Trophoblast cell (in vitro differentiated cells and primary cell): ENCODE results near the gene HECA.
A peak's percentile ranks its signal among the peaks of the same experiment; 100 is the strongest.
"Not testable (repeated sequence)": the region's sequence is repeated elsewhere in the genome, so short reads cannot be mapped to it uniquely, and the experiment has no call there.

Source experiments
- DNase-seq, 2 donors: peaks; one replicate each; pipeline ENCODE4 v3.0.0-alpha.2; 2016
- H2AFZ ChIP-seq: 2 replicates; pipeline ENCODE4 v1.6.1; 2013; ENCODE audit warnings: low read length, moderate library complexity, mild to moderate bottlenecking; ENCODE audit not compliant: insufficient read depth, poor library complexity
- H2AK5ac ChIP-seq: 2 replicates; pipeline ENCODE4 v1.6.1; 2013; ENCODE audit warnings: mild to moderate bottlenecking, low read length
- H2BK120ac ChIP-seq: 2 replicates; pipeline ENCODE4 v1.6.1; 2013; ENCODE audit warnings: low read length, mild to moderate bottlenecking, moderate library complexity; ENCODE audit not compliant: insufficient read depth, poor library complexity
- H2BK12ac ChIP-seq: 2 replicates; pipeline ENCODE4 v1.6.1; 2013; ENCODE audit warnings: mild to moderate bottlenecking, low read length, moderate library complexity
- H2BK5ac ChIP-seq: 2 replicates; pipeline ENCODE4 v1.6.1; 2013; ENCODE audit warnings: low read length, low read depth, moderate library complexity, mild to moderate bottlenecking; ENCODE audit not compliant: poor library complexity
- H3K14ac ChIP-seq: 2 replicates; pipeline ENCODE4 v1.6.1; 2013; ENCODE audit warnings: mild to moderate bottlenecking, low read length
- H3K18ac ChIP-seq: 2 replicates; pipeline ENCODE4 v1.6.1; 2013; ENCODE audit warnings: mild to moderate bottlenecking, low read length
- H3K23ac ChIP-seq: 2 replicates; pipeline ENCODE4 v1.6.1; 2013; ENCODE audit warnings: low read length
- H3K27ac ChIP-seq: 2 replicates; pipeline ENCODE4 v1.5.1; 2013; ENCODE audit warnings: low read depth, mild to moderate bottlenecking, inconsistent platforms, low read length, moderate library complexity
- H3K27me3 ChIP-seq: 2 replicates; pipeline ENCODE4 v1.6.1; 2013; ENCODE audit warnings: inconsistent platforms, mild to moderate bottlenecking, low read length, moderate library complexity; ENCODE audit not compliant: insufficient read depth
- H3K36me3 ChIP-seq, 2 experiments: 1 replicate in 1 of 2; 2 replicates in 1 of 2; pipeline ENCODE4 v1.6.1; 2013; ENCODE audit warnings: low read length in 2 of 2, mild to moderate bottlenecking in 2 of 2, moderate library complexity in 1 of 2; ENCODE audit not compliant: insufficient read depth in 2 of 2, control insufficient read depth in 1 of 2
- H3K4ac ChIP-seq: 2 replicates; pipeline ENCODE4 v1.6.1; 2013; ENCODE audit warnings: low read depth, mild to moderate bottlenecking, low read length, moderate library complexity
- H3K4me1 ChIP-seq, 2 experiments: 1 replicate in 1 of 2; 2 replicates in 1 of 2; pipeline ENCODE4 v1.6.1; 2013; ENCODE audit warnings: low read length in 2 of 2, mild to moderate bottlenecking in 2 of 2, moderate library complexity in 1 of 2; ENCODE audit not compliant: insufficient read depth in 2 of 2, control insufficient read depth in 1 of 2
- H3K4me2 ChIP-seq: 2 replicates; pipeline ENCODE4 v1.6.1; 2013; ENCODE audit warnings: inconsistent platforms, mild to moderate bottlenecking, low read length, moderate library complexity
- H3K4me3 ChIP-seq: 2 replicates; pipeline ENCODE4 v1.5.1; 2013; ENCODE audit warnings: mild to moderate bottlenecking, low read depth, low read length, inconsistent platforms
- H3K79me1 ChIP-seq: one replicate; pipeline ENCODE4 v1.6.1; 2013; ENCODE audit warnings: low read length
- H3K79me2 ChIP-seq: 2 replicates; pipeline ENCODE4 v1.6.1; 2013; ENCODE audit warnings: low read length, mild to moderate bottlenecking; ENCODE audit not compliant: control insufficient read depth, insufficient read depth, poor library complexity
- H3K9ac ChIP-seq: 2 replicates; pipeline ENCODE4 v1.6.1; 2013; ENCODE audit warnings: mild to moderate bottlenecking, low read length
- H3K9me3 ChIP-seq: 2 replicates; pipeline ENCODE4 v1.6.1; 2013; ENCODE audit warnings: low read depth, mild to moderate bottlenecking, control low read depth, inconsistent platforms, low read length; ENCODE audit not compliant: insufficient read depth
- H4K12ac ChIP-seq: 2 replicates; pipeline ENCODE4 v1.6.1; 2013; ENCODE audit warnings: low read depth, mild to moderate bottlenecking, low read length, moderate library complexity
- H4K8ac ChIP-seq: 2 replicates; pipeline ENCODE4 v1.6.1; 2013; ENCODE audit warnings: low read depth, mild to moderate bottlenecking, low read length, moderate library complexity
- H4K91ac ChIP-seq: one replicate; pipeline ENCODE4 v1.6.1; 2013; ENCODE audit warnings: low read depth, mild to moderate bottlenecking, low read length, moderate library complexity
- WGBS: extraction: QIAGEN DNeasy Blood & Tissue Kit; methylation state at CpG from one replicate; pipeline ENCODE4 v1.1.7; 2013; ENCODE audit warnings: missing lambda C conversion rate; ENCODE audit not compliant: insufficient read length, insufficient coverage; ENCODE audit errors: extremely low coverage; 5-methylcytosine and 5-hydroxymethylcytosine counted together

The HECA gene

GRCh38 chr6:139135578-139136545 is 982 bp downstream of the HECA start:
- peak overlapping the region; percentile 98 for H3K4ac ChIP-seq
- H3K27ac ChIP-seq = peak overlapping the region; percentile 55
- H2BK12ac ChIP-seq = peak overlapping the region; percentile 54
- H3K4me1 ChIP-seq = no peaks in the 10 kb centered on the region
- peak overlapping the region; percentile 99 for H4K8ac ChIP-seq
- peak overlapping the region; percentile 100 for H3K14ac ChIP-seq
- peak; percentile 15 to 54 for DNase-seq
- H3K27me3 ChIP-seq = no peaks in the 10 kb centered on the region
- WGBS = no CpG with 5 or more reads among the region's 76 CpGs
- H3K9ac ChIP-seq = peak overlapping the region; percentile 84
- peaks cover 11% of the 10 kb centered on the region for H3K79me1 ChIP-seq
- H3K36me3 ChIP-seq = no peaks in the 10 kb centered on the region
- H2BK5ac ChIP-seq = peak overlapping the region; percentile 91
- no peak overlapping the region for H3K23ac ChIP-seq
- peak overlapping the region; percentile 95 for H4K91ac ChIP-seq
- H3K79me2 ChIP-seq = peaks cover 10% of the 10 kb centered on the region
- peak overlapping the region; percentile 96 for H2BK120ac ChIP-seq
- H2AK5ac ChIP-seq = peak overlapping the region; percentile 92
- peak overlapping the region; percentile 99 for H2AFZ ChIP-seq
- no peaks in the 10 kb centered on the region for H3K9me3 ChIP-seq
- peak overlapping the region; percentile 74 for H4K12ac ChIP-seq
- H3K4me3 ChIP-seq = peak overlapping the region; percentile 91
- peak overlapping the region; percentile 99 for H3K18ac ChIP-seq
- H3K4me2 ChIP-seq = peak overlapping the region; percentile 87

DNA sequence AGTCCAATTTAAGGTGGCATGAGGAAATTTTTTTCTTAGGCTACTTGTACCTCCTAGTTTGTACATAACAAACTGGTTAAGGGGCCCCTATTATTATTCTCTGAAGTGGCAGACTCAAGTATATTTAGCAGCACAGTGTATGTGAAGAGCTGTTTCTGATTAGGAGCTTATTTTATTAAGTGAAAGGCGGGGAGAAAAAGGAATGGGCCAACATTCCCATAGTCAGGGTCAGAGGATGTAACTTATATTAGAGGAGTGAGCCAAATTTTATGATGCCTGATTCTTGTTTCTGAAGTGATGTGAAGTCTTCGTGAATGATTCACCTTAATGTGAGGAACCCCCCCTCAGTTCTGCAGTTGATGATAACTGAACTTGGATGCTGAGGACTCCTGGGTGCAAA is 2.8 kb downstream of the HECA start:
- Histone ChIP-seq H2BK120ac (no peak overlapping the region), H4K12ac (no peak overlapping the region), H3K27ac (no peak overlapping the region), H3K36me3 (peaks cover 0 to 3% of the 10 kb centered on the region in 2 experiments), H3K4ac (no peak overlapping the region), H4K91ac (no peak overlapping the region), H3K9ac (no peak overlapping the region), H3K79me1 (peaks cover 11% of the 10 kb centered on the region), H2BK5ac (no peak overlapping the region), H3K79me2 (peaks cover 10% of the 10 kb centered on the region), H3K14ac (no peak overlapping the region), H3K4me3 (no peak overlapping the region), H2BK12ac (no peak overlapping the region), H3K4me1 (no peaks in the 10 kb centered on the region), H3K27me3 (no peaks in the 10 kb centered on the region), H4K8ac (no peak overlapping the region), H3K4me2 (no peak overlapping the region), H3K18ac (no peak overlapping the region), H2AFZ (no peak overlapping the region), H2AK5ac (no peak overlapping the region), H3K23ac (no peak overlapping the region), H3K9me3 (no peaks in the 10 kb centered on the region)
- DNase-seq = no peak
- no CpG with 5 or more reads among the region's 2 CpGs for WGBS

GRCh38 chr6:139140854-139141253 is 6.0 kb downstream of the HECA start:
- H2BK12ac ChIP-seq, H3K27me3 ChIP-seq, H4K8ac ChIP-seq, H3K4ac ChIP-seq, H4K12ac ChIP-seq, H4K91ac ChIP-seq, H3K79me1 ChIP-seq, H3K36me3 ChIP-seq, H3K9me3 ChIP-seq, H2BK120ac ChIP-seq, H3K23ac ChIP-seq, H3K4me1 ChIP-seq, H3K14ac ChIP-seq, H3K9ac ChIP-seq, H3K27ac ChIP-seq, H2AFZ ChIP-seq, H3K4me3 ChIP-seq, H3K4me2 ChIP-seq, H3K18ac ChIP-seq, DNase-seq, H3K79me2 ChIP-seq, H2AK5ac ChIP-seq, H2BK5ac ChIP-seq: not testable (repeated sequence)
- no CpG with 5 or more reads among the region's 12 CpGs for WGBS

DNA sequence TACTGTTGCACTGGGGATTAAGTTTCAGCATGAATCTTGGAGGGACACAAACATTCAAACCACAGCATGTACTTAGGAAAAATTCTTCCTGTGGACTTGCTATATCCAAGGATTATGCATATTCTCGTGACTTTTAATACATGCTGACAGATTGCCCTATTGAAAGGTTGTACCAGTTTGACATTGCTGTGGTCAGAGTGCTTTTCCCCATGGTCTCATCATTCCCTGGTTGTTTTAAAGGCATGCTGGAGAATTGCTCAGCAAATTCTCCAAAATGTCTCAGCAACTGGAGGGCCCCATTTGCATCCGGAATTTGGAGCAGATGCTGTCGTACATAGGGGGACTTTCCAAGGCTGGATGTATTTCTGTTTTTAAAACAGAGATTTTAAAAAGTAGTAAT is 7.4 kb downstream of the HECA start:
- Histone ChIP-seq H4K8ac (no peak overlapping the region), H2BK5ac (no peak overlapping the region), H3K4ac (no peak overlapping the region), H3K9ac (no peak overlapping the region), H3K79me1 (peaks cover 2% of the 10 kb centered on the region), H3K14ac (no peak overlapping the region), H2AFZ (no peak overlapping the region), H3K4me2 (no peak overlapping the region), H3K36me3 (peaks cover 0 to 3% of the 10 kb centered on the region in 2 experiments), H3K4me3 (no peak overlapping the region), H3K79me2 (no peaks in the 10 kb centered on the region), H3K9me3 (no peaks in the 10 kb centered on the region), H4K91ac (no peak overlapping the region), H3K23ac (no peak overlapping the region), H3K27ac (no peak overlapping the region), H2AK5ac (no peak overlapping the region), H3K18ac (no peak overlapping the region), H3K4me1 (no peaks in the 10 kb centered on the region), H3K27me3 (no peaks in the 10 kb centered on the region), H4K12ac (no peak overlapping the region), H2BK120ac (no peak overlapping the region), H2BK12ac (no peak overlapping the region)
- no peak for DNase-seq
- WGBS = no CpG with 5 or more reads among the region's 3 CpGs
